ENCODE results near the gene PLCH1. TPM values are rescaled to one million over a fixed set of nuclear protein-coding genes. Genes with fewer than 3 reads are reported as not detected.

PLCH1 gene
- total and polyA plus RNA-seq, 2 of the 13 experiments (the other 11 are each of a cell fraction or from before 2014, with no cell fraction given) = 2.0 to 3.0 TPM

GRCh38 chr3:155782390-155782953 is 37.6 kb upstream of the PLCH1 start (continued):
- TF ChIP-seq, protein P1, sequence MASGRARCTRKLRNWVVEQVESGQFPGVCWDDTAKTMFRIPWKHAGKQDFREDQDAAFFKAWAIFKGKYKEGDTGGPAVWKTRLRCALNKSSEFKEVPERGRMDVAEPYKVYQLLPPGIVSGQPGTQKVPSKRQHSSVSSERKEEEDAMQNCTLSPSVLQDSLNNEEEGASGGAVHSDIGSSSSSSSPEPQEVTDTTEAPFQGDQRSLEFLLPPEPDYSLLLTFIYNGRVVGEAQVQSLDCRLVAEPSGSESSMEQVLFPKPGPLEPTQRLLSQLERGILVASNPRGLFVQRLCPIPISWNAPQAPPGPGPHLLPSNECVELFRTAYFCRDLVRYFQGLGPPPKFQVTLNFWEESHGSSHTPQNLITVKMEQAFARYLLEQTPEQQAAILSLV (CRISPR knock-in tag; IDR thresholded peaks at IDR 0.05; ENCODE audit: borderline replicate concordance) = no peak
- TF ChIP-seq NCOA2 (CRISPR knock-in tag; IDR thresholded peaks at IDR 0.05) (no peak), ZNF260 (CRISPR knock-in tag; IDR thresholded peaks at IDR 0.05; ENCODE audit: borderline replicate concordance, low read depth) (no peak), KAT2B (IDR thresholded peaks at IDR 0.05; ENCODE audit: borderline replicate concordance, low read depth, low read length) (no peak), ZBTB20 (CRISPR knock-in tag; IDR thresholded peaks at IDR 0.05; ENCODE audit: borderline replicate concordance, low read depth) (no peak), KLF6 (CRISPR knock-in tag; IDR thresholded peaks at IDR 0.05) (no peak)
- TF ChIP-seq, protein P2, sequence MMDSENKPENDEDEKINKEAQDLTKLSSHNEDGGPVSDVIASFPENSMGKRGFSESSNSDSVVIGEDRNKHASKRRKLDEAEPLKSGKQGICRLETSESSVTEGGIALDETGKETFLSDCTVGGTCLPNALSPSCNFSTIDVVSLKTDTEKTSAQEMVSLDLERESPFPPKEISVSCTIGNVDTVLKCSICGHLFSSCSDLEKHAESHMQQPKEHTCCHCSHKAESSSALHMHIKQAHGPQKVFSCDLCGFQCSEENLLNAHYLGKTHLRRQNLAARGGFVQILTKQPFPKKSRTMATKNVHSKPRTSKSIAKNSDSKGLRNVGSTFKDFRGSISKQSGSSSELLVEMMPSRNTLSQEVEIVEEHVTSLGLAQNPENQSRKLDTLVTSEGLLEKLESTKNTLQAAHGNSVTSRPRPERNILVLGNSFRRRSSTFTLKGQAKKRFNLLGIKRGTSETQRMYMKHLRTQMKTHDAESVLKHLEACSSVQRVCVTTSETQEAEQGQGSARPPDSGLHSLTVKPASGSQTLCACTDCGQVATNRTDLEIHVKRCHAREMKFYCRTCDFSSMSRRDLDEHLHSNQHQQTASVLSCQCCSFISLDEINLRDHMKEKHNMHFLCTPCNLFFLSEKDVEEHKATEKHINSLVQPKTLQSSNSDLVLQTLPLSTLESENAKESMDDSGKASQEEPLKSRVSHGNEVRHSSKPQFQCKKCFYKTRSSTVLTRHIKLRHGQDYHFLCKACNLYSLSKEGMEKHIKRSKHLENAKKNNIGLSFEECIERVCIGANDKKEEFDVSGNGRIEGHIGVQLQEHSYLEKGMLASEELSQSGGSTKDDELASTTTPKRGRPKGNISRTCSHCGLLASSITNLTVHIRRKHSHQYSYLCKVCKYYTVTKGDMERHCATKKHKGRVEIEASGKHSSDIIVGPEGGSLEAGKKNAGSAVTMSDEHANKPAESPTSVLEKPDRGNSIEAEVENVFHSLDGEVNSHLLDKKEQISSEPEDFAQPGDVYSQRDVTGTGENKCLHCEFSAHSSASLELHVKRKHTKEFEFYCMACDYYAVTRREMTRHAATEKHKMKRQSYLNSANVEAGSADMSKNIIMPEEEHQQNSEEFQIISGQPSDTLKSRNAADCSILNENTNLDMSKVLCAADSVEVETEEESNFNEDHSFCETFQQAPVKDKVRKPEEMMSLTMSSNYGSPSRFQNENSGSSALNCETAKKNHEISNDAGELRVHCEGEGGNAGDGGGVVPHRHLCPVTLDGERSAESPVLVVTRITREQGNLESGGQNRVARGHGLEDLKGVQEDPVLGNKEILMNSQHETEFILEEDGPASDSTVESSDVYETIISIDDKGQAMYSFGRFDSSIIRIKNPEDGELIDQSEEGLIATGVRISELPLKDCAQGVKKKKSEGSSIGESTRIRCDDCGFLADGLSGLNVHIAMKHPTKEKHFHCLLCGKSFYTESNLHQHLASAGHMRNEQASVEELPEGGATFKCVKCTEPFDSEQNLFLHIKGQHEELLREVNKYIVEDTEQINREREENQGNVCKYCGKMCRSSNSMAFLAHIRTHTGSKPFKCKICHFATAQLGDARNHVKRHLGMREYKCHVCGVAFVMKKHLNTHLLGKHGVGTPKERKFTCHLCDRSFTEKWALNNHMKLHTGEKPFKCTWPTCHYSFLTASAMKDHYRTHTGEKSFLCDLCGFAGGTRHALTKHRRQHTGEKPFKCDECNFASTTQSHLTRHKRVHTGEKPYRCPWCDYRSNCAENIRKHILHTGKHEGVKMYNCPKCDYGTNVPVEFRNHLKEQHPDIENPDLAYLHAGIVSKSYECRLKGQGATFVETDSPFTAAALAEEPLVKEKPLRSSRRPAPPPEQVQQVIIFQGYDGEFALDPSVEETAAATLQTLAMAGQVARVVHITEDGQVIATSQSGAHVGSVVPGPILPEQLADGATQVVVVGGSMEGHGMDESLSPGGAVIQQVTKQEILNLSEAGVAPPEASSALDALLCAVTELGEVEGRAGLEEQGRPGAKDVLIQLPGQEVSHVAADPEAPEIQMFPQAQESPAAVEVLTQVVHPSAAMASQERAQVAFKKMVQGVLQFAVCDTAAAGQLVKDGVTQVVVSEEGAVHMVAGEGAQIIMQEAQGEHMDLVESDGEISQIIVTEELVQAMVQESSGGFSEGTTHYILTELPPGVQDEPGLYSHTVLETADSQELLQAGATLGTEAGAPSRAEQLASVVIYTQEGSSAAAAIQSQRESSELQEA (CRISPR knock-in tag; IDR thresholded peaks at IDR 0.05; ENCODE audit: not compliant biosample characterization) = no peak
- TF ChIP-seq, protein P3, sequence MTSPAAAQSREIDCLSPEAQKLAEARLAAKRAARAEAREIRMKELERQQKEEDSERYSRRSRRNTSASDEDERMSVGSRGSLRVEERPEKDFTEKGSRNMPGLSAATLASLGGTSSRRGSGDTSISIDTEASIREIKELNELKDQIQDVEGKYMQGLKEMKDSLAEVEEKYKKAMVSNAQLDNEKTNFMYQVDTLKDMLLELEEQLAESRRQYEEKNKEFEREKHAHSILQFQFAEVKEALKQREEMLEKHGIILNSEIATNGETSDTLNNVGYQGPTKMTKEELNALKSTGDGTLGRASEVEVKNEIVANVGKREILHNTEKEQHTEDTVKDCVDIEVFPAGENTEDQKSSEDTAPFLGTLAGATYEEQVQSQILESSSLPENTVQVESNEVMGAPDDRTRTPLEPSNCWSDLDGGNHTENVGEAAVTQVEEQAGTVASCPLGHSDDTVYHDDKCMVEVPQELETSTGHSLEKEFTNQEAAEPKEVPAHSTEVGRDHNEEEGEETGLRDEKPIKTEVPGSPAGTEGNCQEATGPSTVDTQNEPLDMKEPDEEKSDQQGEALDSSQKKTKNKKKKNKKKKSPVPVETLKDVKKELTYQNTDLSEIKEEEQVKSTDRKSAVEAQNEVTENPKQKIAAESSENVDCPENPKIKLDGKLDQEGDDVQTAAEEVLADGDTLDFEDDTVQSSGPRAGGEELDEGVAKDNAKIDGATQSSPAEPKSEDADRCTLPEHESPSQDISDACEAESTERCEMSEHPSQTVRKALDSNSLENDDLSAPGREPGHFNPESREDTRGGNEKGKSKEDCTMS (CRISPR knock-in tag; conservative IDR thresholded peaks at IDR 0.05) = no peak

Data from HepG2 (cell line).